ENCODE measurements around the gene OSGIN1.
"Not testable (repeated sequence)": the region's sequence is repeated elsewhere in the genome, so short reads cannot be mapped to it uniquely, and the experiment has no call there.

The OSGIN1 gene

DNA sequence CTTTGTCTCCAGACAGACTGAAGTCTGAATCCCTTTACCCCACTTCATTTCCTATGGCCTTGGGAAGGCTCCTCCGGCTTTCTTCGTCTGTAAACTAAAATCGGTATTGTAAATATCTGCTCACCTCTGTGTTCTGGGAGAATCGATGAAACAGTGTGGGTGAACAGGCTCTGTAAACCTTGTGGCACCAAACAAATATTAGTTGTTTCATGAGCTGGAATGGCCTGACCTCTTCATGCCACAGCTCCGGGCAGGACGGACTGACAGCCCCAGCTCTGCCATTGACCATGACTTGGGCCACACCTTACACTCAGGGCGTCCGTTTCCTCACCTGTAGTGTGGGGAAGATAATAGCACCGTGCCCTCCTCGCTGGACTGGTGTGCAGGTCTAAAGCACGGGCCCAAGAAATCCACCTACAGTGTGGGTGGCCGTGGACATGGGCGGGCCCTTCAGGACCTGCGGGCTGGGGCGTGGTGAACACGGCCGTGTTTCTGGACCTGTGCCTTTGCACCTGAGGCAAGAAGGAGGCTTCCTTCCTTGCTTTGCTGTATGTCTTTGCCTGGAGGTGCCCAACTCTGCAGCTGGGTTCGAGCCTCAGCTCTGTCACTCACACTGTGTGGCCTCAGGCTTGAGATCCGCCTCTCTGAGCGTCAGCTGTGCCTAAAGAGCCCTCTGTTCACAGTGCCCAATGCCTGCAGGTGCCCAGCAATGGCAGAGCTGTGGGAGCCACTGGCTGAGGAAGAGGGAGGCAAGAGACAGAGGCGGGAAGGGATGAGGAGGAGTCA is 6.1 kb upstream of the OSGIN1 start:
- H3K27me3 ChIP-seq, result no peaks in the 10 kb centered on the region
- H3K4me1 ChIP-seq, result no peaks in the 10 kb centered on the region
- DNase-seq, result no peak
- H3K4me3 ChIP-seq, result no peak overlapping the region
- peaks cover 0 to 10% (median 0%) of the 10 kb centered on the region in 3 donors for H3K36me3 ChIP-seq
- intact Hi-C loops (cut with DNase I; ENCODE audit: low total_unique reads), result no loop called here
- no peak overlapping the region for H3K27ac ChIP-seq
- no peaks in the 10 kb centered on the region for H3K9me3 ChIP-seq
- TF ChIP-seq, protein P1, sequence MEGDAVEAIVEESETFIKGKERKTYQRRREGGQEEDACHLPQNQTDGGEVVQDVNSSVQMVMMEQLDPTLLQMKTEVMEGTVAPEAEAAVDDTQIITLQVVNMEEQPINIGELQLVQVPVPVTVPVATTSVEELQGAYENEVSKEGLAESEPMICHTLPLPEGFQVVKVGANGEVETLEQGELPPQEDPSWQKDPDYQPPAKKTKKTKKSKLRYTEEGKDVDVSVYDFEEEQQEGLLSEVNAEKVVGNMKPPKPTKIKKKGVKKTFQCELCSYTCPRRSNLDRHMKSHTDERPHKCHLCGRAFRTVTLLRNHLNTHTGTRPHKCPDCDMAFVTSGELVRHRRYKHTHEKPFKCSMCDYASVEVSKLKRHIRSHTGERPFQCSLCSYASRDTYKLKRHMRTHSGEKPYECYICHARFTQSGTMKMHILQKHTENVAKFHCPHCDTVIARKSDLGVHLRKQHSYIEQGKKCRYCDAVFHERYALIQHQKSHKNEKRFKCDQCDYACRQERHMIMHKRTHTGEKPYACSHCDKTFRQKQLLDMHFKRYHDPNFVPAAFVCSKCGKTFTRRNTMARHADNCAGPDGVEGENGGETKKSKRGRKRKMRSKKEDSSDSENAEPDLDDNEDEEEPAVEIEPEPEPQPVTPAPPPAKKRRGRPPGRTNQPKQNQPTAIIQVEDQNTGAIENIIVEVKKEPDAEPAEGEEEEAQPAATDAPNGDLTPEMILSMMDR (IDR thresholded peaks at IDR 0.05), result no peak

DNA sequence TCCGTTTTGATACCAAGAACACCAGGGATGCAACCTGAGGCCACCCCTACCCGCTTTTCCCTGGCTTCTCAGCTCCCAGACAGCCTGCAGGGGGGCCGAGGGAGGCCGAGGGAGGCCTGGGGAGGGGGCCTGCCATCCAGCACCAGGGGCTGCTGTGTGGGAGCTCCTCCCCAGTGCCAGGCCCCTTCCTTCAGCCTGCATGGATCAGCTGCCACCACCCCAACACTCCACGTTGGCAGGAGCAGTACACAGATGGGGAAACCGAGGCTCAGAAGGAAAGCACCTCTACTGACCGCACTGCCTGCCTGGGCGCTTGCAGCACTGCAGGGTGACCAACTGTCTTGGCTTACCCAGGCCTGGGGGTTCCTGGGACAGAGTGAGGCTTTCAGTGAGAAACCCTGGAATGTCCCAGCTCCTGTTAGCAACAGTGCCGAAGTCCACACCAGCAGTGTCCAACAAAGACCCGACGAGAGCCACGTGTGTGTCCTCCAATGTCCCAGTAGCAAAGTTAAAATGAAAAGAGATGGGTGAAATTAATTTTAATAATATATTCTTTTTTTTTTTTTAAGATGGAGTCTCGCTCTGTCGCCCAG is 5.3 kb upstream of the OSGIN1 start:
- no peak for DNase-seq
- Histone ChIP-seq H3K36me3 (peaks cover 0 to 10% (median 0%) of the 10 kb centered on the region in 3 donors), H3K4me3 (no peak overlapping the region), H3K27me3 (no peaks in the 10 kb centered on the region), H3K4me1 (peaks cover 0 to 7% (median 5%) of the 10 kb centered on the region in 4 donors), H3K9me3 (no peaks in the 10 kb centered on the region), H3K27ac (no peak overlapping the region)
- TF ChIP-seq, protein P1 (IDR thresholded peaks at IDR 0.05), result no peak
- intact Hi-C loops (cut with DNase I; ENCODE audit: low total_unique reads), result no loop called here

DNA sequence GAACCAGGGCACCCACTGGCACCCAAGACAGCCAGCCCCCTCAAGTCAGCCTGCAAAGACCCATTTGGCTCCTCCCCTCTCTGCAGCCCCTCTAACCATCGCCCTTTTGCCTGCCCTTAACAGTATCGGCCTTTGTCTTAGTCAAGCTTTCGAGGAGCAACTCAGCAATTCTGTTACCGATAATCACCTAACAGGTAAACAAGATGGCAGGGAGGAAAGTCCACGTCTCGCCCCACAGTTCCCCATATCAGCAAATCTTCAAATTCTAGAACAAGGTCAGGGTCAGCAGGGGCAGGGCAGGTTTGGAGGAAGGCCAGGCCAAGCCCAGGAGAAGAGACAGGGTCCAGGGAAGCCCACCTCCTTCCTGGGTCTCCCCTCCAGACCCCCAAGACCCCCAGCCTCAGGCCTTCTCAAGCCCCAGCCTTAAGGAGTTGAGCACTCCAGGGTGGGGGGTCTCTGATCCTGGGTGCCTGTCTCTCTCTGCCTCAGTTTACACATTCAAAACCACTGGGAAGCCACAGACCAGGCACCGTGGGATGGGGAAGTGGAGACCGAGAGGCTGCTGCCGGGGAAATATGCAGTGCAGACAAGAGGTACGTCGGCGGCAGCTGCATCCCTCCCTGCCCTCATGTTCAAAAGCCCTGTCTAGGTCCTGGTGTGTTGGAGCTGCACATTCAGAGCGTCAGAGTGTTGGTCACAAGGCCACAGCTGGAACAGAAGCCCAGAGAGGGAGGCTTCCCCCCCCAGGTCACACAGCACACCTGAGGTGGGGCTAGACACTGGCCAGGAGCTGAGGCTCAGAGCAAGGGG is 3.9 kb upstream of the OSGIN1 start:
- Histone ChIP-seq H3K9me3 (no peaks in the 10 kb centered on the region), H3K4me3 (no peak overlapping the region), H3K27me3 (no peaks in the 10 kb centered on the region), H3K4me1 (peaks cover 0 to 20% (median 12%) of the 10 kb centered on the region in 4 donors), H3K36me3 (peaks cover 0 to 10% (median 0%) of the 10 kb centered on the region in 3 donors), H3K27ac (no peak overlapping the region)
- no peak for DNase-seq
- TF ChIP-seq, protein P1 (IDR thresholded peaks at IDR 0.05), result no peak
- intact Hi-C loops (cut with DNase I; ENCODE audit: low total_unique reads), result no loop called here

DNA sequence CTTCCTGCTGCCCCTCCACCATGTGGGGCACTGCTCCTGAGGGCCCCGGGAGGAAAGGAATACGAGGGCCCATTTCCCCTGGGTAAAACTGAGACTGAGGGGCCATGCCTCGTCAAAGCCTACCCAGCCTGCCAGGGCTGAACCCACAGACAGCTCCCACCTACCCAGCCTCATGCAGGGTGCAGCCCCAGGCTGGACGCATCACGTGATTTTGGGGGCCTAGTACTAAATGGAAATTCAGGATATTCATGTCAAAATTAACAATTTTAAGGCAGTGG is 3.4 kb upstream of the OSGIN1 start:
- H3K4me3 ChIP-seq, result no peak overlapping the region
- peaks cover 0 to 25% (median 17%) of the 10 kb centered on the region in 4 donors for H3K4me1 ChIP-seq
- H3K9me3 ChIP-seq, result no peaks in the 10 kb centered on the region
- H3K27ac ChIP-seq, result no peak overlapping the region
- peaks cover 0 to 10% (median 0%) of the 10 kb centered on the region in 3 donors for H3K36me3 ChIP-seq
- no peaks in the 10 kb centered on the region for H3K27me3 ChIP-seq
- intact Hi-C loops (cut with DNase I; ENCODE audit: low total_unique reads), result no loop called here
- DNase-seq, result no peak
- TF ChIP-seq, protein P1 (IDR thresholded peaks at IDR 0.05), result no peak

DNA sequence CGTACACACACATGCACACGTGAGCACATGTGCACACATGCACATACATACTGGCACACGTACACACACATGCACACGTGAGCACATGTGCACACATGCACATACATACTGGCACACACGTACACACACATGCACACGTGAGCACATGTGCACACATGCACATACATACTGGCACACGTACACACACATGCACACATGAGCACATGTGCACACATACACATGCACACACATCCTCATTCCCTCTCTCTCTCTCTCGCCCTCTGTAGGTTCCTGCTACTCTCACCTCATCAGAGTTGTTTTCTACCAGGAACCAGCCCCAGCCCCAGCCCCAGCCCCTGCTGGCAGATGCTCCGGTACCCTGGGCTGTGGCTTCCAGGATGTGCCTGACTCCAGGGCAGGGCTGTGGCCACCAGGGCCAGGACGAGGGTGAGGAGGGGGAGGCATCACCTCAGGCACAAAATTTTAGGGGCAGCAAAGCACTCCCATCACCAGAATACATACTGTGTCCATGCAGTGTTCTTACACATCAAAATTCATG is 2.1 kb upstream of the OSGIN1 start:
- H3K4me3 ChIP-seq; H3K27me3 ChIP-seq; H3K27ac ChIP-seq; DNase-seq; H3K9me3 ChIP-seq; intact Hi-C loops (cut with DNase I; ENCODE audit: low total_unique reads): not testable (repeated sequence)
- peaks cover 0 to 32% (median 25%) of the 10 kb centered on the region in 4 donors for H3K4me1 ChIP-seq
- peaks cover 0 to 10% (median 0%) of the 10 kb centered on the region in 3 donors for H3K36me3 ChIP-seq
